GM23338 (cell line): Measurements from ENCODE around the gene BOD1. TPM values are rescaled to one million over a fixed set of nuclear protein-coding genes. Genes with fewer than 3 reads are reported as not detected.

Source experiments
- ATAC-seq: fragments of 200-7000 bp; cut with Tn5 transposase; 3 replicates; pipeline ENCODE4 v1.9.1; 2020
- DNase-seq: peaks from one replicate; pipeline ENCODE4 v3.0.0-alpha.2; 2015; ENCODE audit warnings: low spot score
- H2AFZ ChIP-seq: fragments of 200-600 bp; sonication (generic); 2 replicates; pipeline ENCODE4 v1.8.0; 2016; ENCODE audit warnings: antibody characterized with exemption, mild to moderate bottlenecking, moderate library complexity
- H3F3A ChIP-seq: fragments of 200-600 bp; sonication (generic); replicated peaks from 2 replicates; pipeline ENCODE4 v1.8.0; 2017; ENCODE audit warnings: antibody characterized with exemption, mixed run types, low read depth
- H3K27ac ChIP-seq: fragments of 200-600 bp; sonication (generic); 2 replicates; pipeline ENCODE4 v1.6.1; 2016; ENCODE audit warnings: low read depth
- H3K27me3 ChIP-seq: fragments of 200-600 bp; sonication (generic); 2 replicates; pipeline ENCODE4 v1.8.0; 2016; ENCODE audit warnings: mild to moderate bottlenecking, mixed run types, moderate library complexity; ENCODE audit not compliant: insufficient read depth
- H3K36me3 ChIP-seq: fragments of 200-600 bp; sonication (generic); 2 replicates; pipeline ENCODE4 v1.8.0; 2016; ENCODE audit warnings: mild to moderate bottlenecking; ENCODE audit not compliant: insufficient read depth
- H3K4me1 ChIP-seq: fragments of 200-600 bp; sonication (generic); 2 replicates; pipeline ENCODE4 v1.8.0; 2016; ENCODE audit warnings: mild to moderate bottlenecking, moderate library complexity; ENCODE audit not compliant: insufficient read depth
- H3K4me2 ChIP-seq: fragments of 200-600 bp; sonication (generic); 2 replicates; pipeline ENCODE4 v1.7.1; 2017; ENCODE audit warnings: mixed run types
- H3K4me3 ChIP-seq: fragments of 200-600 bp; sonication (generic); 2 replicates; pipeline ENCODE4 v1.6.1; 2016; ENCODE audit warnings: mixed run types
- H3K79me2 ChIP-seq: fragments of 200-600 bp; sonication (generic); replicated peaks from 2 replicates; pipeline ENCODE4 v1.8.0; 2017; ENCODE audit warnings: mild to moderate bottlenecking; ENCODE audit not compliant: insufficient read depth
- H3K9me2 ChIP-seq: fragments of 200-600 bp; sonication (generic); 2 replicates; pipeline ENCODE4 v1.8.0; 2017; ENCODE audit not compliant: insufficient read depth
- H4K20me1 ChIP-seq: fragments of 200-600 bp; sonication (generic); replicated peaks from 2 replicates; pipeline ENCODE4 v1.8.0; 2017; ENCODE audit warnings: mild to moderate bottlenecking; ENCODE audit not compliant: insufficient read depth
- H3K27ac Mint-ChIP-seq: 2 replicates; pipeline ENCODE4 v1.8.0; 2020; ENCODE audit warnings: inconsistent platforms, mild to moderate bottlenecking, moderate library complexity, mixed read lengths
- H3K27me3 Mint-ChIP-seq: 3 replicates; pipeline ENCODE4 v1.8.0; 2022; ENCODE audit warnings: low read depth, mild to moderate bottlenecking, moderate library complexity, mixed read lengths, inconsistent platforms; ENCODE audit not compliant: insufficient read depth, poor library complexity
- H3K36me3 Mint-ChIP-seq: 3 replicates; pipeline ENCODE4 v1.8.0; 2021; ENCODE audit warnings: low read depth, mild to moderate bottlenecking, inconsistent platforms, moderate library complexity, mixed read lengths
- H3K4me1 Mint-ChIP-seq: 3 replicates; pipeline ENCODE4 v1.8.0; 2020; ENCODE audit warnings: mild to moderate bottlenecking, inconsistent platforms, mixed read lengths
- H3K4me3 Mint-ChIP-seq: 3 replicates; pipeline ENCODE4 v1.8.0; 2021; ENCODE audit warnings: moderate library complexity, mild to moderate bottlenecking, inconsistent platforms, mixed read lengths
- H3K9me3 Mint-ChIP-seq: 3 replicates; pipeline ENCODE4 v1.8.0; 2020; ENCODE audit warnings: moderate library complexity, mild to moderate bottlenecking, inconsistent platforms, mixed read lengths
- CREB1 ChIP-seq: fragments of 250-450 bp; sonication (Bioruptor Pico); IDR thresholded peaks from 2 replicates; pipeline ENCODE4 v1.5.0; 2020; ENCODE audit warnings: low read depth, mild to moderate bottlenecking, moderate library complexity
- NANOG ChIP-seq: IDR thresholded peaks from 2 replicates; pipeline ENCODE4 v1.6.1; 2016; ENCODE audit warnings: antibody characterized with exemption, borderline replicate concordance
- POLR2AphosphoS5 ChIP-seq: IDR thresholded peaks from 2 replicates; pipeline ENCODE4 v1.6.1; 2016; ENCODE audit warnings: antibody characterized with exemption, low read depth
- STAT1 ChIP-seq: IDR thresholded peaks from one replicate; pipeline ENCODE4 v1.6.1; 2016; ENCODE audit warnings: antibody characterized with exemption; ENCODE audit not compliant: unreplicated experiment
- ZNF331 ChIP-seq: fragments of 250-450 bp; sonication (Bioruptor Pico); IDR thresholded peaks from 2 replicates; pipeline ENCODE4 v1.5.0; 2020; ENCODE audit warnings: low read depth, mild to moderate bottlenecking, moderate library complexity
- polyA plus RNA-seq: library from polyadenylated mRNA; unstranded; fragments of >200 nt; fragmentation: Nextera tagmentation; extraction: Ambion mirVana; gene quantifications from 2 replicates; pipeline ENCODE4 v1.2.1, GENCODE V29; 2016
- total RNA-seq: library from RNA; depleted of rRNA; stranded (reverse); fragments of >200 nt; shearing (Covaris generic); gene quantifications from 2 replicates; pipeline ENCODE4 v1.2.3, GENCODE V29; 2014
- TF ChIP-seq, protein P1 (sequence below): fragments of 250-450 bp; sonication (Bioruptor Pico); IDR thresholded peaks from 2 replicates; pipeline ENCODE4 v1.5.0; 2020; ENCODE audit warnings: mild to moderate bottlenecking, moderate library complexity

BOD1 gene
- total and polyA plus RNA-seq, 2 experiments from 2014 or later = 94.7 to 141 TPM

DNA sequence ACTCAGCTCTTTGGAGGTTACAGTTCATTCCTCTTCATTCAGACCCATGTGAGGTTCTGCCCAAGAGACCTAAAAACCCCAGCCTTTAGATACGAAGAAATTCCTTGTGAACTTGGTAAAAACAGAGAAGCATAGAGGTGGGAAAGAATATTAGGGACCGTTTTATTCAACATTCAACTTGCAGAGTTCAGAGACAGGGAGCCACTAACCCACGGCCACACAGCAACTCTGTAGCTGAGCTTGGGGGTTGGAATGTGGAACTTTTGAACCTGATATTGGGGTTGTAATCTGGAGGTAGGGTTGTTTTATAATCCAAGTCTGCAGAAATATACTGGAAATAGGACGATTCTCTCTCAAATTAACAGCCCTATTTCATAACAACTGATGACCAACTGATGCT, 10.8 kb upstream of the BOD1 start:
- H4K20me1 ChIP-seq = no peaks in the 10 kb centered on the region
- H3K36me3 Mint-ChIP-seq = no peaks in the 10 kb centered on the region
- peak overlapping the region; percentile 76 for H3K27ac ChIP-seq
- no peak for TF ChIP-seq STAT1
- no peak for TF ChIP-seq NANOG
- TF ChIP-seq, protein P1, sequence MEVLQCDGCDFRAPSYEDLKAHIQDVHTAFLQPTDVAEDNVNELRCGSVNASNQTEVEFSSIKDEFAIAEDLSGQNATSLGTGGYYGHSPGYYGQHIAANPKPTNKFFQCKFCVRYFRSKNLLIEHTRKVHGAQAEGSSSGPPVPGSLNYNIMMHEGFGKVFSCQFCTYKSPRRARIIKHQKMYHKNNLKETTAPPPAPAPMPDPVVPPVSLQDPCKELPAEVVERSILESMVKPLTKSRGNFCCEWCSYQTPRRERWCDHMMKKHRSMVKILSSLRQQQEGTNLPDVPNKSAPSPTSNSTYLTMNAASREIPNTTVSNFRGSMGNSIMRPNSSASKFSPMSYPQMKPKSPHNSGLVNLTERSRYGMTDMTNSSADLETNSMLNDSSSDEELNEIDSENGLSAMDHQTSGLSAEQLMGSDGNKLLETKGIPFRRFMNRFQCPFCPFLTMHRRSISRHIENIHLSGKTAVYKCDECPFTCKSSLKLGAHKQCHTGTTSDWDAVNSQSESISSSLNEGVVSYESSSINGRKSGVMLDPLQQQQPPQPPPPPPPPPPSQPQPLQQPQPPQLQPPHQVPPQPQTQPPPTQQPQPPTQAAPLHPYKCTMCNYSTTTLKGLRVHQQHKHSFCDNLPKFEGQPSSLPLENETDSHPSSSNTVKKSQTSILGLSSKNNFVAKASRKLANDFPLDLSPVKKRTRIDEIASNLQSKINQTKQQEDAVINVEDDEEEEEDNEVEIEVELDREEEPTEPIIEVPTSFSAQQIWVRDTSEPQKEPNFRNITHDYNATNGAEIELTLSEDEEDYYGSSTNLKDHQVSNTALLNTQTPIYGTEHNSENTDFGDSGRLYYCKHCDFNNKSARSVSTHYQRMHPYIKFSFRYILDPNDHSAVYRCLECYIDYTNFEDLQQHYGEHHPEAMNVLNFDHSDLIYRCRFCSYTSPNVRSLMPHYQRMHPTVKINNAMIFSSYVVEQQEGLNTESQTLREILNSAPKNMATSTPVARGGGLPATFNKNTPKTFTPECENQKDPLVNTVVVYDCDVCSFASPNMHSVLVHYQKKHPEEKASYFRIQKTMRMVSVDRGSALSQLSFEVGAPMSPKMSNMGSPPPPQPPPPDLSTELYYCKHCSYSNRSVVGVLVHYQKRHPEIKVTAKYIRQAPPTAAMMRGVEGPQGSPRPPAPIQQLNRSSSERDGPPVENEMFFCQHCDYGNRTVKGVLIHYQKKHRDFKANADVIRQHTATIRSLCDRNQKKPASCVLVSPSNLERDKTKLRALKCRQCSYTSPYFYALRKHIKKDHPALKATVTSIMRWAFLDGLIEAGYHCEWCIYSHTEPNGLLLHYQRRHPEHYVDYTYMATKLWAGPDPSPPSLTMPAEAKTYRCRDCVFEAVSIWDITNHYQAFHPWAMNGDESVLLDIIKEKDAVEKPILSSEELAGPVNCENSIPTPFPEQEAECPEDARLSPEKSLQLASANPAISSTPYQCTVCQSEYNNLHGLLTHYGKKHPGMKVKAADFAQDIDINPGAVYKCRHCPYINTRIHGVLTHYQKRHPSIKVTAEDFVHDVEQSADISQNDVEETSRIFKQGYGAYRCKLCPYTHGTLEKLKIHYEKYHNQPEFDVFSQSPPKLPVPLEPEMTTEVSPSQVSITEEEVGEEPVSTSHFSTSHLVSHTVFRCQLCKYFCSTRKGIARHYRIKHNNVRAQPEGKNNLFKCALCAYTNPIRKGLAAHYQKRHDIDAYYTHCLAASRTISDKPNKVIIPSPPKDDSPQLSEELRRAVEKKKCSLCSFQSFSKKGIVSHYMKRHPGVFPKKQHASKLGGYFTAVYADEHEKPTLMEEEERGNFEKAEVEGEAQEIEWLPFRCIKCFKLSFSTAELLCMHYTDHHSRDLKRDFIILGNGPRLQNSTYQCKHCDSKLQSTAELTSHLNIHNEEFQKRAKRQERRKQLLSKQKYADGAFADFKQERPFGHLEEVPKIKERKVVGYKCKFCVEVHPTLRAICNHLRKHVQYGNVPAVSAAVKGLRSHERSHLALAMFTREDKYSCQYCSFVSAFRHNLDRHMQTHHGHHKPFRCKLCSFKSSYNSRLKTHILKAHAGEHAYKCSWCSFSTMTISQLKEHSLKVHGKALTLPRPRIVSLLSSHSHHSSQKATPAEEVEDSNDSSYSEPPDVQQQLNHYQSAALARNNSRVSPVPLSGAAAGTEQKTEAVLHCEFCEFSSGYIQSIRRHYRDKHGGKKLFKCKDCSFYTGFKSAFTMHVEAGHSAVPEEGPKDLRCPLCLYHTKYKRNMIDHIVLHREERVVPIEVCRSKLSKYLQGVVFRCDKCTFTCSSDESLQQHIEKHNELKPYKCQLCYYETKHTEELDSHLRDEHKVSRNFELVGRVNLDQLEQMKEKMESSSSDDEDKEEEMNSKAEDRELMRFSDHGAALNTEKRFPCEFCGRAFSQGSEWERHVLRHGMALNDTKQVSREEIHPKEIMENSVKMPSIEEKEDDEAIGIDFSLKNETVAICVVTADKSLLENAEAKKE (CRISPR knock-in tag) = no peak
- no peaks in the 10 kb centered on the region for H3K9me2 ChIP-seq
- peaks cover 28% of the 10 kb centered on the region for H3K4me1 ChIP-seq
- peaks cover 7% of the 10 kb centered on the region for H3K27me3 Mint-ChIP-seq
- peak overlapping the region; percentile 28; the same call in 1 of the 2 replicates for H3K4me3 ChIP-seq
- ATAC-seq = no peak
- H3K79me2 ChIP-seq = no peaks in the 10 kb centered on the region
- H3K27me3 ChIP-seq = no peaks in the 10 kb centered on the region
- no peaks in the 10 kb centered on the region for H3K9me3 Mint-ChIP-seq
- H3K4me1 Mint-ChIP-seq = peaks cover 48% of the 10 kb centered on the region
- H3K36me3 ChIP-seq = no peaks in the 10 kb centered on the region
- peak overlapping the region; percentile 48 for H3K4me2 ChIP-seq
- no peak overlapping the region for H2AFZ ChIP-seq
- H3F3A ChIP-seq = peaks cover 12% of the 10 kb centered on the region; the same call in 1 of the 2 replicates
- DNase-seq = no peak
- H3K27ac Mint-ChIP-seq = peak overlapping the region; percentile 89
- H3K4me3 Mint-ChIP-seq = peak overlapping the region; percentile 23; the same call in 1 of the 3 replicates

DNA sequence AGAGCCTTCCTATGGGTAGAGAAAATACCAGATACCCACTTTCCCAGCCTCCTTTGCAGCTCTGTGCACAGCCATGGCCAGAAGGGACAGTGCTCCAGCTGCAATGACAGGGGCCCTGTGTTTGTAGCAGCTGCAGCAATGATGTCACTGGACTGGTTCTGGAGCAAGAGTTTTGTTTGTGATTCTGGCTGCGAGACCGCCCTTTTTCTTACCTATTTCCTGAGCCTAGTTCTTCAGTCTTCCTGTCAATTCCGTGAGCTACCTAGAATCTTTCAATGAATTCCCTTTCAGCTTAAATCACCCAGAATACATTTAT, 10.0 kb upstream of the BOD1 start:
- H3K27me3 ChIP-seq = no peaks in the 10 kb centered on the region
- no peaks in the 10 kb centered on the region for H3K36me3 ChIP-seq
- DNase-seq (no peak), ATAC-seq (no peak)
- no peaks in the 10 kb centered on the region for H3K9me3 Mint-ChIP-seq
- peaks cover 12% of the 10 kb centered on the region; the same call in 1 of the 2 replicates for H3F3A ChIP-seq
- no peaks in the 10 kb centered on the region for H3K9me2 ChIP-seq
- H3K4me3 Mint-ChIP-seq = no peak overlapping the region
- no peaks in the 10 kb centered on the region for H3K36me3 Mint-ChIP-seq
- no peaks in the 10 kb centered on the region for H4K20me1 ChIP-seq
- no peak overlapping the region for H3K27ac Mint-ChIP-seq
- peaks cover 28% of the 10 kb centered on the region for H3K4me1 ChIP-seq
- peaks cover 48% of the 10 kb centered on the region for H3K4me1 Mint-ChIP-seq
- H2AFZ ChIP-seq = no peak overlapping the region
- H3K4me3 ChIP-seq = no peak overlapping the region
- peaks cover 11% of the 10 kb centered on the region for H3K27me3 Mint-ChIP-seq
- no peak overlapping the region for H3K4me2 ChIP-seq
- no peaks in the 10 kb centered on the region for H3K79me2 ChIP-seq
- H3K27ac ChIP-seq = no peak overlapping the region
- TF ChIP-seq STAT1 (no peak), POLR2AphosphoS5 (no peak), ZNF331 (CRISPR knock-in tag) (no peak), CREB1 (no peak), NANOG (no peak)
- TF ChIP-seq, protein P1 (CRISPR knock-in tag) = no peak
